ACHN (cell line): ENCODE results near the gene MVB12B.

Experiments
- DNase-seq: peaks from one replicate; pipeline ENCODE4 v3.0.0-alpha.2; 2015
- in situ Hi-C: cut with HindIII; loops from 2 replicates; pipeline ENCODE4 v1.10.0; 2017; ENCODE audit warnings: low sequenced_read_pairs, low pct_ligation_motif_present, low pct_unique_long_range_greater_than_20kb

The MVB12B gene

DNA sequence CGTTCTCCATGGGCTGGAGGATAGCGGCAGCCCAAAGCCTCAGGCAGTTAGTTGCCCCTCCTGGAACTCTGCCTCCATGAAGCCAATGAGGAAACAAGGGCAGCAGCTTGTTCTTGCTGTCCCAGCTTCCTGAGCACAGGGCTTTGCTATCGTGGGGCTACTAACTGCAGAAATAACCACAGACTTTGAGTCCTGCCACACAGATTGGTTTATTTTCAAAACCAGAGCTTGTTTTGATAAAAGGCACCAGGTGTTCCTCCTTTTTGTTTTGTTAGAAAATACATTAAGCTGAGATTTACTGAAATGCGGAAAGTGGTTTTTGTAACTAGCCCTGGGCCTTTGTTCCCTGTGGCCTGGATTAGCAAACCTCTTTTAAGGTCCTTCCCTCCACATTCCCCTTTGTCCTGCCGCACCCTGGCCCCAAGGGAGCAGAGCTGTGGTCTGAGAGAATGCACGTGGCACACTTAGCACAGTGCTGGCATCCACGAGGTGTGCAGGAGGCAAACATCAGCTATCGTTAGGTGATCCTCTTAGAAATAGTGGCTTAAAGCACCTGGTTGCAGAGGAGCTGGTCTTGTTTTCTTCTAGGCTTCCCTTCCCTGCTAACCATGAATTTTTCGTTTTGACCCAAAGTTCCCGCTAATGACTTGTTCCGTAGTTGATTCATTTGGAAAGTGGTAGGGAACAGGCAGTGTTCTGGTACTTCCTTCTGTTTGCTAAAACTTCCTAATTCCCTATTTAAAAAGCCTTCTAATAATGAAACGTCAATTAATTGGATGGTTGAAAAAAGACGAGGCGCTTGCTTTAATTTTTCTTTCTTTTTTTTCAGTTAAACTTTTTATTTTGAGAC, 21.5 kb downstream of the MVB12B start:
- in situ Hi-C loops, result no loop called here
- DNase-seq, result no peak

GRCh38 chr9:126348911-126349550, 22.4 kb downstream of the MVB12B start:
- in situ Hi-C loops, result no loop called here
- DNase-seq, result no peak

GRCh38 chr9:126354887-126355770, 28.5 kb downstream of the MVB12B start:
- no peak for DNase-seq
- in situ Hi-C loops, result no loop called here

DNA sequence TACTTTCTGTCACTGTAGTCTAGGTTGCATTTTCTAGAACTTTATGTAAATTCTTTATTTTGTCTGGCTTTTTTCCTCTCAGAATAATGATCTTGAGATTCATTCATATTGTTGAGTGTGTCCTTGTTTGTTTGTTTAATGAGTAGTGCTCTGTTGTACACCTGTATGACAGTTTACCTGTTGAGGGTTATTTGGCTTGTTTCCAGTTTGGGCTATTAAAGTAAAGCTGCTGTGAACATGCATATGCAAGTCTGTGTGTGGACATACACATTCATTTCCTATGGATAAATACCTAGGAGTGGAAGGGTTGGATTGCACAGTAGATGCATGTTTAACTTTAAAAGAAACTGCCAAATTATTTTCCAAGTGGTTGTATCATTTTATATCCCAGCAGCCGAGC, 30.4 kb downstream of the MVB12B start:
- DNase-seq, result no peak
- in situ Hi-C loops, result no loop called here

GRCh38 chr9:126360073-126360472, 33.4 kb downstream of the MVB12B start:
- in situ Hi-C loops, result no loop called here
- no peak for DNase-seq

DNA sequence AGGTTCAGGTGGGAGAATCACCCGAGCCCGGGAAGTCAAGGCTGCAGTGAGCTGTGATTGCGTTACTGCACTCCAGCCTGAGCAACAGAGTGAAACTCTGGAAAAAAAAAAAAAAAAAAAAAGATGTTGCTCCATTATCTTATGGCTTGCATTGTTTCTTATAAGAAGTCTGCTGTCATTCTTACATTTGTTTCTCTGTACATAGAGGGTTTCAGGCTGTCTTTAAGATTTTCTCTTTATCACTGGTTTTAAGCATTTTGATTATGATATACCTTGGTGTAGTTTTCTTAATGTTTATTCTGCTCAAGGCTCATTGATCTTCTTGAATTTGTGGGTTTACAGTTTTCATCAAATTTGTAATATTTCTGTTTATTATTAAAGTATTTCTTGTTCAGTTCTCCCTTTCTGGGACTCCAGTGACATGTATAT, 35.2 kb downstream of the MVB12B start:
- no peak for DNase-seq
- in situ Hi-C loops, result no loop called here

- in situ Hi-C loops, result no loop called here
- no peak for DNase-seq
These were observed 36.6 kb downstream of the MVB12B start for GRCh38 chr9:126363250-126363649.

DNA sequence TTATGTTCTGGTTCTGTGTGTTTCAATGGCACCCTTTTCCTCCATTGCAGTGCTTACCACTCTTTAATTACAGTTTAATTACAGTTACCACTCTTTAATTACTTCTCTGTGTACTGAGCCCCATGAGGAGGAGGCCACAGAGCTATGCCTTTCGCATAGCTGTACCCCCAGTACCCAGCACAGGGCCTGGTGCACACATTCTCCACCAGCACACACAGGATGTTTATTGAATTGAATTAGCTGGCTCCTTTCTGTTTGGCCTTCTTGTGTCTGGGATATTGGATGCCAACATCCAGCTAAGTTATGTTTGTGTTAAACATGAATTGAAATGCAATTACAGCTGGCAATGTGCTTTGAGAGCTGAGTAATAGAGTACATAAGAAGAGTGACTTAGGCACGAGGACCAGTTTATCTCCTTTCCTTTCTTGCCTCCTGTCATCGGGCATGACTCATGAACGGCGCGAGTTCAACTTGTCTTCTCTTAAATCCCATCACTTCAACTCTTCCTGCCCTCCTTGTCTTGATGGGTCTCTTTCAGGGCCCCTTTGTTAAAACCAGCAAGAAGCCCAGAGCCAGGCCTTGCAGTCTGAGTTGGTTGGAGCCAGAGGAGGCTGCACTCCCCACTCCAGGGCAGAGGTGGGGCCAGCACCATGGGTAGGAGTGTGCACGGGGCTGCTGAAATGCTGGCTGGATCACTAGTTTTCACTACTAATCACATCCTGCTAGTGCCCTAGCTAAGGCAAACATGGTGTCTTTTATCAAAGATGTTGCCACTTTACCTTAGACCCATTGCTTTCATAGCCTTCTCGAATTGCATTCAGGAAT, 37.4 kb downstream of the MVB12B start:
- no peak for DNase-seq
- in situ Hi-C loops, result no loop called here

DNA sequence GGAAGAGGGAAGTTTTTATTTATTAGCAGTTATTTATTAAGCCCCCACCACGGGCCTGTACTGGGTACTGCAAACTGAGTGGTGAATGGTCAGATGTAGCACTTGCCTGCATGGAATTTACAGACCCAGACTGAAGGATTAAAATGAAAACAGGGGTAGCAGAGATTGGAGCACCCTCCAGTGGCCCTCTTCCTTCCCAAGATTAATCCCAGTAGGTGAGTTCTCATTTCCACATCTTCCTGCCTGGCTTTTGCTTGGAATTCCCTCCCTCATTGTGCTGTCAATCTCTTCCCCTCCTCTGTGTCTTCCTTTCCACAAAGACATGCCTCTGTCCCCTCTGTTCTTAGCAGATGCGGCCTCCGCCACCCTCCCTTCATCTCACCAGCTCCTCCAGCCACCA, 39.2 kb downstream of the MVB12B start:
- DNase-seq, result no peak
- in situ Hi-C loops, result no loop called here

GRCh38 chr9:126366366-126367011, 39.9 kb downstream of the MVB12B start:
- no peak for DNase-seq
- in situ Hi-C loops, result no loop called here

- no peak for DNase-seq
- in situ Hi-C loops, result no loop called here
These were observed 40.5 kb downstream of the MVB12B start for GRCh38 chr9:126367139-126367538.

GRCh38 chr9:126367616-126368015, 41.0 kb downstream of the MVB12B start:
- in situ Hi-C loops, result no loop called here

DNA sequence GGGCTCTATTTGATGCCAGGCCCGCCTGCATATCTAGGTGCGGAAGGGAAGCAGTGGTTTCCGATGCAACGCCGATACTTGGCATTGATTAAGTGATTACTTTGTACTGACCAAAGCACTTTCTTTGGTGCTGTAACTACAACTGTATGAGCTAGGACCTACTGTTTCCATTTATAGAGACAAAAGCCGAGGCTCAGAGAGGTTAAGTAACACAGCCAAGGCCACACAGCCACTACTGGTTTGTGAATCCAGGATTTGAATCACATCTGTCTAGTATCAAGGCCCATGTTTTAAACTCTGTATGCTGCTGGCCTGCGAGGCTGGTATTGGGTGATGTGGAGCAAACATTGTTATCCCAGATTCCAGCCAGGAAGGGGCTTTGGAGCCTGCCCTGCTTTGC, 41.4 kb downstream of the MVB12B start:
- in situ Hi-C loops, result no loop called here

More at GRCh38 chr9:126367616-126368015, 41.0 kb downstream of the MVB12B start:
- no peak for DNase-seq

GRCh38 chr9:126371007-126371870, 44.6 kb downstream of the MVB12B start:
- in situ Hi-C loops, result no loop called here
- DNase-seq, result no peak

More for the DNA sequence above, 41.4 kb downstream of the MVB12B start:
- DNase-seq, result no peak

DNA sequence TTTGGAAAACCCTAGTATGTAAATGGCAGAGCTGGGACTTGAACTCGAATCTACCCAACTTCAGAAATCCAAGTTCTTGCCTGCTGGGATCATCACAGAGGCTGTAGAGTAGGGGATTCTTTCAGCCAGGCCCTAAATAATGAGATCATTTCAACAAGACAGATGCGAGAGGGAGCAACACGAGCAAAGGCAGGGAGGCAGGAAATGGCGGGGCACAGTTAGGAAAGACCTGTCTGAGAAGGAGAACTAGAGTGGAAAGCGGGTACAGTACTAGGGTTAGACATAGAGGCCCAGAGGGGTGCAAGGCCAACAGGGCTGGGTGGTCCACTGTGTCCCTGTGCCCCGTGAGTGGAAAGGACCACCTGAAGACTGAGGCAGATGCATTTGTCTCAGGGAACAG, 46.1 kb downstream of the MVB12B start:
- in situ Hi-C loops, result no loop called here
- no peak for DNase-seq

GRCh38 chr9:126373241-126373640, 46.6 kb downstream of the MVB12B start:
- peak; percentile 8 for DNase-seq
- in situ Hi-C loops, result no loop called here

- no peak for DNase-seq
- in situ Hi-C loops, result no loop called here
These were observed 47.7 kb downstream of the MVB12B start for GRCh38 chr9:126374366-126374781.
